Eye (tissue), 1 donor: ENCODE measurements around the gene ABCG8.

Experiments used
- DNase-seq: peaks from one replicate; pipeline ENCODE4 v3.0.0-alpha.2; 2015

Gene ABCG8

GRCh38 chr2:43838560-43839267, at the start of gene ABCG8, which contains the start of gene ABCG5:
ABCG8 (plus strand) TSS chr2:43838971; CDS start chr2:43839054, 83 bp downstream.
ABCG5 (minus strand) TSS chr2:43838839; CDS start chr2:43838679, 160 bp downstream.
- DNase-seq = no peak

GRCh38 chr2:43790147-43790546, 48.6 kb upstream of the ABCG8 start:
- no peak for DNase-seq

- peak; percentile 76 for DNase-seq
Observed at GRCh38 chr2:43791035-43791765, 47.6 kb upstream of the ABCG8 start.

GRCh38 chr2:43792653-43793052, 46.1 kb upstream of the ABCG8 start:
- no peak for DNase-seq

GRCh38 chr2:43794956-43795355, 43.8 kb upstream of the ABCG8 start:
- no peak for DNase-seq

GRCh38 chr2:43796206-43796605, 42.6 kb upstream of the ABCG8 start:
- DNase-seq = no peak

DNA sequence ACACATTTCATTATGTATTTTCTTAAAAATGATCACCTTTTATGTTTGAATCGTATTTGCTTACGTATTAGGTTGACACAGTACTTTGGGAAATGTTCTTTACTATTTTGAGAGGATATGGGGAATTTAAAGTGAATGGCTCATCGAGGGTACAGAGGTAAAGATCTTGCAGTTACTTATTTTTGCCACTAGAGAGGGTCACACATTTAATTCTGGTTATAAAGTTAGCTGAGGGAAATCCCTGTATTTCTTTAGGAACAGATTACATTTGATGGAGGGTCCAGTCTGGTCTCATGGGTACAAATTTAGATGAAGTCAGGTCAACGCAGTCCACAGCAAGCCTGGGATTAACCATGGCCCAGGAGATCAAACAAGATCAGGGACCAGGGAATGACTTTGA, 40.5 kb upstream of the ABCG8 start:
- no peak for DNase-seq

DNA sequence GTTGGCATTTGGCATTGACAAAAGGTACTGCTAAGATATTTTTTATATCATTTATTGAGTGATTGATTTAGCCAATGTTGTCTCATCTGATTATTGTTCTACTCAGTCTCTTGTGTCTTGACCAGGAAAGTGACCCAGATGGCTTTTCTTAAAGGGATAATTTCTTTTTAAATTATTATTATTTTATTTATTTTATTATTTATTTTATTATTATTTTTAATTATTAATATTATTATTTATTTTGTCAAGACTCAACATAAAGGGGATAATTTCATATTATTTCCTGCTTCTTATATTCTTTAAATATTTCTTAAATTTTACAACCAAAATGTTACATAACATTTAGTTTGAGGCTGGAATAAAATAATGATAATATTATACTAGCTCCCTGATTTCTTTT, 37.9 kb upstream of the ABCG8 start:
- DNase-seq = no peak

GRCh38 chr2:43802135-43802534, 36.6 kb upstream of the ABCG8 start:
- DNase-seq = no peak

- no peak for DNase-seq
Observed at GRCh38 chr2:43803113-43803512, 35.7 kb upstream of the ABCG8 start.

DNA sequence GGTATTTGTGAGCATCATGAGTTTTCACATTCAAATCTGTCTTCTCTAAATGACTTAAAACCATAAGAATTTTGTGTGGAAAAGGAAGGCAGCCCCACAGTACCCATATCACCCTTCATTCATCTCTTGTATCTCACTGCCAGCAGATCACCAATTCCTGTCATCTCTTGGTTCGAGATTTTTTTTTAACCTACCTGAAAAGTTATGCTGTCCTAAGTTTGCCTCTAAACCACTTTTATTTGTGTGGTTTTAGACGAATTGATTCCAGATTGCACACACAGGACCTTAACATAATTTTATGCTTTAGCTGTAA, 32.1 kb upstream of the ABCG8 start:
- DNase-seq = no peak

- peak; percentile 56 for DNase-seq
Observed at GRCh38 chr2:43810452-43810851, 28.3 kb upstream of the ABCG8 start.

- DNase-seq = no peak
Observed at GRCh38 chr2:43810888-43811287, 27.9 kb upstream of the ABCG8 start.

GRCh38 chr2:43812006-43812405, 26.8 kb upstream of the ABCG8 start:
- DNase-seq = no peak

DNA sequence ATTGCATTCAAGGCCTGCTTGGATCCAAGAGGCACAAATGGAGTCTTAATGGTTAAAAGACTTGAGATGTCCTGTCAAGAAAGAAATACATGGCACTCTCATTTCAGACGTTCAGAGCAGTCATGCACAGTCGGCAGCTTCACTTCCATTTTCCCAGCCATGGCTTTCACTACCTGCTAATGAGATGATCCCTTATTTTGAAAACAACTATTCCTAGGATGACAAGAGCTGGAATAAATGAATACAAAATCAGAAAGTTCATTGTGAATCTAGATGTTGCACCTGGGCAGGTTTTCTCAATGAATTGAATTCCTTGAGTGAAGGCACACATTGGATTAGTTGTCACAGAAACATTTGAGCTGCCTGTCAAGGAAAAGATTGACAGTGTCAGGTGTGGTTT, 25.8 kb upstream of the ABCG8 start:
- DNase-seq = no peak

DNA sequence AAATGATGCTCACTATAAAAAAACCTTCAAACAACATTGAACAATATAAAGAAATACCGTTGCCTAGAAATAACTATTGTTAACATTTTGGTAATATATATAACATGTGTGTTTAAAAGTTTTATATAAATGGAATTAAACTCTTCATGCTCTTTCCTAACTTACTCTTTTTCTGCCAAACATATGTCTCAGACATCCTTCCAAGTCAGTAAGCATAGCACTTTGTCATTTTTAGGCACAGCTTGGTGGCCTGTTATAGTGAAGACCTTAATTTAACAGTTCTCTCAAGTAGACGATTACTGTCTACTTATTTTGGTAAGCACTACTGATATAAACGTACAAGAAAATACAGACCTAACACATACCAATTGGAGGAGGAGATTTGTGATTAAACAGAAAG, 24.1 kb upstream of the ABCG8 start:
- no peak for DNase-seq

GRCh38 chr2:43818761-43819160, 20.0 kb upstream of the ABCG8 start:
- no peak for DNase-seq

GRCh38 chr2:43819491-43820163, 19.1 kb upstream of the ABCG8 start:
- DNase-seq = no peak

- DNase-seq = no peak
Observed at GRCh38 chr2:43822839-43823238, 15.9 kb upstream of the ABCG8 start.

DNA sequence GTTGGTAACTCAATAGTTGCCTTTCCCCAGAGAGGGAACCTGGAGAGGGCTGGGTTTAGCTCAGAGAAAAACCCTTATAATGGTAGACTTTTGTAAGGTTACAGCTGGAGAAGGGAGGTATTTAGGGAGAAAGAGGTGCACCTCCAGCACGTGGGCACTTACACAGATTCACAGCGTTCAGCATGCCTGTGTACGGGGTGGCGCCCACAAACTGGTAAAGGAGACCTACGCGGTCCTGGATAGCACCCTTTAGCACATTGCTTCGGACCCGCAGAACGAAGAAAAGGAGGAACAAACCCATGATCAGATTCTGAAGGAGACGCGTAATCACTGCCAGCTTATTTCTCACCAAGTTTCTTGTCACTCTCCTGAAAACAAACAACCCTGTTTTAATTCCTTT, 15.0 kb upstream of the ABCG8 start:
- no peak for DNase-seq

GRCh38 chr2:43824512-43824911, 14.3 kb upstream of the ABCG8 start:
- no peak for DNase-seq

DNA sequence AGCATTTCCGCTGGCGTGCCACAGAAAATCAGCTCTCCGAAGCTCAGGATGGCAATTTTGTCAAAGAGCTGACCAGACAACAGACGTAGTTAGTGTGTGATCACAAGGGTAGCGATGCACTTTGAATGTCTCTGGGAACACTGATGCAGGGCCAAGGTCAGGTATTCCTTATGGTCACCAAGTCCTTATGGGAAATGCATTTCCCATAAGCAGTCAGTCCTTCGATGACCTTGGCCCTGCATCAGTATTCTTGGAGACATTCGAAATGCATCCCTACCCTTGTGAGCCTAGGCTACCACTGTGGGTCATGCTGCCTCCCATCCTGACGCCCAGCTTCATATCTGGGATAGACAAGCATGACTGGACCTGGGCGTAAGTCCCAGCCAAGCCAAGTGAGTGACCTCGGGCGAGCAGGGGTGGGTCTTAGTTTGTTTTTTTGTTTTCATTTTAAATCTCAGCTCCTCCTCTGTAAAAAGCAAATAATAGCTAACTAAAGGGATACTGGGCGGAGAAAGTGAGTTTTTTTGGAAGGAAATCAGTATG, 13.7 kb upstream of the ABCG8 start:
- DNase-seq = no peak

DNA sequence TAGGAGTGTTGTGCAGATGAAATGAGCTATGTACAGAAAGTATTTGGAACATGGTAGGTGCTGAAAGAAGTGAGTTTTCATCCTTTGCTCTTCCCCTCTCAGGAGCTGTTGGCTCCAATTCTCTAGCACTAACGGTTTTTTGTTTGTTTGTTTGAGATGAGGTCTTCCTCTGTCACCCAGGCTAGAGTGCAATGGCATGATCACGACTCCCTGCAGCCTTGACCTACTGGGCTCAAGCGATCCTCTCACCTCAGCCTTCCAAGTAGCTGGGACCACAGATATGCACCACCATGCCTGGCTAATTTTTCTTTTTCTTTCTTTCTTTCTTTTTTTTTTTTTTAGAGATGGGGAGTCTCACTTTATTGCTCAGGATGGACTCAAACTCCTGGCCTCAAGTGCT, 12.9 kb upstream of the ABCG8 start:
- no peak for DNase-seq
